ENCODE data around the gene MBD3L2.

MBD3L2 gene

DNA sequence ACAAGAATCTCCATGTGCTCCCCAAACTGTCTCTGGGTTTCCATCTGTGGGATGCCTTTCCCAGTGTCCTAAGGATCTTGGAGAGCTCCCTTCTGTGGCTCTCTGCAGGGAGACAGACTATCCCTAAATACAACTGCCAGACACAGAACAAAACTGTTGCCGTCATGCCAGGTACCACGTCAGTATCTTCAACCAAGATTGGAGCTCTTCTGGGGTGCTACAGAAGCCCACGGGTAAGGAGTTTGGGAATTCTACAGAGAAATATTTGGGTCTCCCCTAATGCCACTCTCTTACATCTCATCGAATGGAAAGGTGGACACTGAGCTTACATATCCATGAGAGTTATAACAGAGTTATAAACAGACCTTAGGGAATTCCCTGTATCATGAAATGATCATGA, 14.2 kb downstream of the MBD3L2 start:
- no peak for DNase-seq (ENCODE audit: low read depth)

GRCh38 chr19:7063764-7064418, 14.8 kb downstream of the MBD3L2 start:
- DNase-seq (ENCODE audit: low read depth) = no peak

DNA sequence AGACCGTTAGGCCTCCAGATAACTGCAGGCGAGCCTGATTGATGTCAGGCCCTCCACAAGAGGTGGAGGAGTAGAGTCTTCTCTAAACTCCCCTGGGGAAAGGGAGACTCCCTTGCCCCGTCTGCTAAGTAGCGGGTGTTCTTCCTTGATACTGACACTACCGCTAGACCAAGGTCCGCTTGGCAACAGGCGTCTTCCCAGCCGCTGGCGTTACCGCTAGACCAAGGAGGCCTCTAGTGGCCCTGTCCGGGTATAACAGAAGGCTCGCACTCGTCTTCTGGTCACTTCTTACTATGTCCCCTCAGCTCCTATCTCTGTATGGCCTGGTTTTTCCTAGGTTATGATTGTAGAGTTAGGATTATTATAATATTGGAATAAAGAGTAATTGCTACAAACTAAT, 18.0 kb downstream of the MBD3L2 start:
- DNase-seq (ENCODE audit: low read depth) = peak; percentile 25

GRCh38 chr19:7067716-7068115, 18.6 kb downstream of the MBD3L2 start:
- DNase-seq (ENCODE audit: low read depth) = no peak

GRCh38 chr19:7068599-7068998, 19.5 kb downstream of the MBD3L2 start:
- no peak for DNase-seq (ENCODE audit: low read depth)

DNA sequence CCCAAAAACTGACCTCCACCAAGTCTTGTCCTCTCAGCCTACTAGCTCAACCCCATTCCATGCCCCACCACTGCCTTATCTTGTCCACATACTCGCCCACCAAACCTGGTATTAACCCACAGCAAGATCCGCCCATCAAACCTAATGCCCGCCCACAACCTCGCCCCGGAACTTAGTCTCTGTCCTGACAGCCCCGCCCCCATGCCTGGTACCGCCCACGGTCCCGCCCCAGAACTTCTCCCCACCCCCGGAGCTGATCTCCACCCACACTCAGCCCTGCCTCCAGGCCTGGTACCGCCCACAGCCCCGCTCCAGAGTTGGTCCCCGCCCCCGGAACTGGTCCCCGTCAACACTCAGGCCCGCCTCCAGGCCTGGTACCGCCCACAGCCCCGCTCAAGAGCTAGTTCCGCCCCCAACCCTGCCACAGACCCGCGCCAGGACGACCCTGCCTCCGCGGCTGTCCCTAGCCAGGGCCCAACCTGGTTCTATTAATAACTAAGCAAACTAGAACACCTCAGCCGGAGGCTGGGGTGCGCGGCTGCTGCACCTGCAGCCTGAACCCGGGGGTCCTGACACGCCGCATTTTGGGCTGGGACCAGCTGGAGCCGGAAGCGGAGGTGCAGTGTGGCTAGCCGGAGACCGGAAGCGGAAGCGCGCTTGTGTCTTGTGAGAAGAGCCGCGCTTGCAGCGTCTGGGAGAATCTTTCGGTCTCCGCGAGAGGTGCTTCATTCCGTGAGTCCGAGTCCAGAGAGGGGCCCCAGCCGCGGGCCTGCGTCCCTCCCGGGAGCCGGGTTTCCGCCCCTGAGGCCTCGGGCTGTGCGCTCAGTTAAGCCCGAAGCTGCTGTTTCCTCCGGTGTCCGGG, 20.2 kb downstream of the MBD3L2 start, which contains the start of gene ZNF557:
Gene ZNF557 (plus strand): TSS at position 662 of the 862 bp plus-strand sequence. CDS start 5,372 bp downstream, outside the sequence.
- DNase-seq (ENCODE audit: low read depth) = peak; percentile 95

- DNase-seq (ENCODE audit: low read depth) = no peak
Observed at GRCh38 chr19:7069904-7070226, 20.7 kb downstream of the MBD3L2 start.

GRCh38 chr19:7072541-7072940, 23.4 kb downstream of the MBD3L2 start:
- no peak for DNase-seq (ENCODE audit: low read depth)

- no peak for DNase-seq (ENCODE audit: low read depth)
Observed at GRCh38 chr19:7074705-7075282, 25.7 kb downstream of the MBD3L2 start.

DNA sequence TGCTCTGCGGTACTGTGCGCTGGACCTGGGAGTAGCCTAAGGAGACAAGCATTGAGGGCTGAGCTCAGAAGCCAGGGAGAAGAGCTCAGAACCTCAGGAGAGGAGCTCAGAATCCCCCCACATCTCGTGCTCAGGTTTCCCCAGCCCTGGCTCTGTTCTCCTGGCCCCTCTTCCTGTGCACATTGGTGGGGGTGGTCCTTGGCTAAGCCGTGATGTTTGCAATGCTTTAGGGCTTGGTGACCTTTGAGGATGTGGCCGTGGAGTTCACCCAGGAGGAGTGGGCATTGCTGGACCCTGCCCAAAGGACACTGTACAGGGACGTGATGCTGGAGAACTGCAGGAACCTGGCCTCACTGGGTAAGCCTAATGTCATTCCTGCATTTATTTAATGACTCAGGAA, 27.0 kb downstream of the MBD3L2 start:
- no peak for DNase-seq (ENCODE audit: low read depth)

GRCh38 chr19:7078008-7078407, 28.9 kb downstream of the MBD3L2 start:
- no peak for DNase-seq (ENCODE audit: low read depth)

GRCh38 chr19:7083076-7083956, 34.2 kb downstream of the MBD3L2 start:
- no peak for DNase-seq (ENCODE audit: low read depth)

DNA sequence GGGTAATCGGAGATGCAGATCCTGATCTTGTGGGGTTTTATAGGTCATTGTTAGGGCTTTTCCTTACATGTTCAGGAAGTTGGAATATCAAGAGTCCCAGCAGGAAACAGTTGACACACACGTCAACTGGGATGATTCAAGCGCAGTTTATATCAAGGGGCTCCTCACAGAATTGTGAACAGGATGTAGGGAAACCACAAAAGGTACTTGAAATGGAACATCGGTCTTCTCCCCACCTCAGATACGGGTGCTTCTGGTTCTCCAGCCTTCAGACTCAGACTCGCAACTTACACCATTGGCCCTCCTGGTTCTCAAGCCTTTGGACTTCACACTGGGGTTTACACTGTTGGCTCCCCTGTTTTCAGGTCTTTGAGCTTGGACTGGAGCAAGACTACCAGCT, 39.9 kb downstream of the MBD3L2 start:
- DNase-seq (ENCODE audit: low read depth) = no peak

GRCh38 chr19:7098096-7098495, 49.0 kb downstream of the MBD3L2 start:
- no peak for DNase-seq (ENCODE audit: low read depth)

- DNase-seq (ENCODE audit: low read depth) = peak; percentile 84
Observed at GRCh38 chr19:7098701-7099596, 49.8 kb downstream of the MBD3L2 start.

DNA sequence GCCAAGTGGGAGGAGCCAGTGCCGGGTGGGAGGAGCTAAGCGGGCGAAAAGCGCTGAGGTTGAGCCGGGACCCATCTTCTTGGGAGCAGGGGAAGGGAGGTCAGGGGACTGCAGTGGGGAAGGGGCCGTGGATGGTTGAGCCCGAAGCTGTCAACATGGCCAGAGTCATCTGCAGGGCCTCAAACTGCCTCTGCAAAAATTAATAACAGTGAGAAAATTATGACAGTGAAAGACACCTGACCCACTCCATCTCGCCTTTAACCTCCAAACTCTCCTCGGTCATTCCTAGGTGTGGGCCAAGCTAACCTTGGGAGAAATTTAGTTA, 50.4 kb downstream of the MBD3L2 start:
- no peak for DNase-seq (ENCODE audit: low read depth)
